GM19438 (cell line): ENCODE measurements around the gene CCDC85C.

ENCODE experiments used
- ATAC-seq: cut with Tn5 transposase; IDR thresholded peaks from one replicate; pipeline ENCODE4 v1.9.1; 2021; ENCODE audit warnings: low read depth; ENCODE audit not compliant: unreplicated experiment

CCDC85C gene

DNA sequence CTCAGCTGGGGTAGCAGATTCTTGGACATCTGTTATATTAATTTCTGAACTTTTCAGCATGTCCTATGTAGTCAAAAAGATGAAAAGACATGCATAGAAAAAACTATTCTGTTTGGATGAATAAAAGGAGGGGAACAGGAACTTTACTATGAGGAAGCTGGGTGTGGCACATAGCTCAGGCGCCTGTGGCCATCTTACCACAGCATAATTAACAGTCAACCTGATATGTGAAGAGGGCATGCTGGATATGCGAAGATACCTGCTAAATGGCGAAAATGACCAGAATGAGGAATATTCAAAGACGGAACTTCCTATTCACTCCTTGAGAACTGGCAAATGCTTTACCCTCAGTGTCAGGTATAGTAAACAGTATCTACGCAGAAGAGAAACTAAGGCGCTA, 141.8 kb downstream of the CCDC85C start:
- ATAC-seq: no peak

DNA sequence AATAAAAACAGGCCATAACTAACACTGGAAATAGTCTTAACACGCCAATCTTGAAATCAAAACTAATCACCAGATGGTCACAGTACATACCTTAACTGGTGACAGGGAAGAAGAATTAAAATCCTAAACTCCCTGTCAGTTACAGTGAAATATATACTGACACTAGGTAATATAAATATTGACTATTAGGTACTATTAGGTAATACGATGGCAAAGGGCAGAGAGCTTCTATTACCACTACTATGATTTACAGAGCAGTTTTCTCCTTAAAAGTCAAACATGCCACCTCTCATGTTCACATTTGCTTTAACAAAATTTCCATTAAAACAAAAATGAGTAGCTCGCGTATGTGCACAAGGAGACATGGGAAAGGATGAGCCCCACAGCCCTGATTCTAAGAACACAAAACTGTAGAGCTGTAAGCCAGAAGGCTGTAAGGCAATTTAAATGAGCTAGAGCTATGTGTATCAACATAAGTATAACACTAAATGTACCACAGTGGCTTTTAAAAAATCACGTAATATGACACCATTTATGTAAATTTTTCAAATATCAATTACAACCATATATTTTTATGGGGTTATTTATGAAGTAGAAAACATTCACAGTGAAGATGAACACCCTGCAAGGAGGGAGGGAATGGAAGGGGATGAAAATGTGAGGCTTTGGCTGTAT, 142.5 kb downstream of the CCDC85C start:
- no peak for ATAC-seq

- ATAC-seq: no peak
Measured at GRCh38 chr14:99460793-99461192, 143.2 kb downstream of the CCDC85C start.

- ATAC-seq: no peak
Measured at GRCh38 chr14:99459481-99460100, 144.4 kb downstream of the CCDC85C start.

- ATAC-seq: no peak
Measured at GRCh38 chr14:99454246-99454645, 149.8 kb downstream of the CCDC85C start.

DNA sequence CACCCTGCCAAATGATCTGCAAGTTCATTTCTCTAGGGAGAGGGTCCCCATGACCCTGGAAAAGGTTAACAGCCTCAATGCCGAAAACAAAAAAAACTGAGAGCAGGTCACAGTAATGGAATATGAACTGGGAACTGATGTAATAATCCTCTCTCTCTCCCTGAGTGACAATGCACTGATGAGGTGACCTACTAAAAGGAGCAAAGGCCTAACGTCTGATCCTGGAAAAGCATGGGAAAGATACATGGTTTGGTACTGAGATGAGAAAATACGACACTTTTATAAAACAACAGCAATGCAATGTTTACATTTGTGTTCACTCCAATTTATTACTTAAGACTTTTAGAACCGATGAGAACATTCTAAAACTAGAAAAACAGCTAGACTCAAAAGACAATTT, 151.0 kb downstream of the CCDC85C start:
- ATAC-seq: no peak

DNA sequence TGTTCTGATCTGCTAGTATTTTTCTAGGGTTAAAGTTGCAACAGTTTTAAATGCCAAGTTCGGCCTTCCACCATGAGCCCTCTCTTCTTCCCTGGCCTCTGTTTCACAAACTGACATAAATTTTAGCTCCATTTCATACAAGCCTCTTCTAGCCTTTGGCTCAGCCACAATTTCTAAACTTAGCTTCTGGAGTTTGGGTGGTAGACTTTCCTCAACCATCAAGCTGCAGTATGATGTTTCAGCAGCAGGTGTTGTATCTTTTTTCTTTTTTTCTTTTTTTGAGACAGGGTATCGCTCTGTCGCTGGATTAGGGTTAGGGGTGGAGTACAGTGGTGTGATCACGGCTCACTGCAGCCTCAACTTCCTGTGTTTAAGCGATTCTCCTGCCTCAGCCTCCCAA, 152.8 kb downstream of the CCDC85C start:
- ATAC-seq: no peak

- no peak for ATAC-seq
Measured at GRCh38 chr14:99450266-99450665, 153.7 kb downstream of the CCDC85C start.
